ENCODE measurements around the gene CHST11.

CHST11 gene

GRCh38 chr12:104456417-104456949, at the start of gene CHST11:
Gene CHST11 (plus strand): TSS chr12:104456948.
- peak; percentile 95 for DNase-seq

DNA sequence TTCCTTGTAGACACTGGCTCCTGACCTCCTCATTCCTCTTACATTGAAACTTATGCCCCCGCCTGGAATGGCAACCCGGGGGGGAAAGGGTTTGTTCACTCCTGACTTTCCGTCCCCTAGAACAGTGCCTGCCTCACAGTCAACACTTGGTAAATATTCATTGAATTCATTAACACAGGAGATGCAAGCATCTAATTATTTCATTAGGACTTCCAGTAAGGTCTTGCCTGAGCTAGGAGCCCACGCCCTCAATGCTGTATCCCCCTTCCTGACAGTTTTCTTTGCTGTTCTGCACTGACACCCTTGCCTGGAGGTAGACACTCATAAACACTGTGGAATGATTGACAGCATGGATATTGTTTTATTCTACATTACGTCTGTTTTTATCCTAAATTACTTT, 49.3 kb upstream of the CHST11 start:
- DNase-seq: no peak

DNA sequence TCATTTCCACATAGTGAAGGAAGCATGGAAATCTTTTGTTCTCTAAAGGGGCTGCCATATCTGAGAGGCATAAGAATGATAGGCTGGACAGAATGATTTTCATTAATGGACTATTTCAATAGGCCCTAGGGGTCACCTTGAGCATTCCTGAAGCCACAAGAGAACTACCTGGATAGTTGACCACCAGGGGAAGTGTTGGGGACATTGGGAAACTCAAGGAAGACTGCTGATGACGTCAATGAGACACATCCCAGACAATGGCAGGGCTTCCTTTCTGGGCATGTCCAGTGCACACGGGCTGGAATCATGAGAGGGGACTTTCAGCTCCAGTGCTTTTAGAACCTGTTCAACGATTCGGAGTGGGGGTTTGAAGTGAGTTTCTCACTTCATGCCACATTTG, 48.8 kb upstream of the CHST11 start:
- DNase-seq: no peak

DNA sequence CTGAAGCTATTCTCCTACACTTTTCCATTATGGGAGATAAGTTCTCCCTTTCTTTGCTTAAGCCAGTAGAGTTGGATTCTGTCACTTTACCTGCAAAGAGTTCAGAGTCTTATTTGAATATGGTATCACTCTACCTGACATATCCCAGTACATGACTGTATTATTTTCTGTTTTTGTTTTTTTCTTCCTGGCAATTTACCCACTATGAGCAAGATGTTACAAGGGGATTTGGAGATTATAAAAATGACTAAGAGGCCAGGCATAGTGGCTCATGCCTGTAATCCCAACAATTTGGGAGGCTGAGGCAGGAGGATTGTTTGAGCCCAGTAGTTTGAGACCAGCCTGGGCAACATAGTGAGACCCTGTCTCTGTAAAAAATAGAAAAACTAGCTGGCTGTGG, 46.4 kb upstream of the CHST11 start:
- no peak for DNase-seq

GRCh38 chr12:104410786-104411185, 46.0 kb upstream of the CHST11 start:
- DNase-seq: no peak

- peak; percentile 12 for DNase-seq
These were observed 44.7 kb upstream of the CHST11 start for GRCh38 chr12:104411826-104412641.

DNA sequence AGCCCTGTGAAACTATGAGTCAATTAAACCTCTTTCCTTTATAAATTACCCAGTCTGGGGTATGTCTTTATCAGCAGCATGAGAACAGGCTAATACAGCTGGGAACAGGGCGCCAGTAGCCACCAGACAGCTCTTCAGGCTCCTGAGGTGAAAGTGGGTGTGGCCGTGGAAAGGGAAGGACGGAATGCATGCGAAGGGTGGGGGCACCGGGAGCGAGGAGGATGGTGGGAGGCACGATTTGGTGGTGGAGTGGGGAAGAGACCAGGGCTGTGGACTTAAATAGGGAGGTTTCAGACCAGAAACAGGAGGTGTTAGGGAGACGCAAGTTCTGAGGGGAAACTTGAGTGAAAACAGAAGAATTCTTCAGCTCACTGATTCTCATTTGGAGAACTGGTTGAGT, 44.1 kb upstream of the CHST11 start:
- DNase-seq: no peak

DNA sequence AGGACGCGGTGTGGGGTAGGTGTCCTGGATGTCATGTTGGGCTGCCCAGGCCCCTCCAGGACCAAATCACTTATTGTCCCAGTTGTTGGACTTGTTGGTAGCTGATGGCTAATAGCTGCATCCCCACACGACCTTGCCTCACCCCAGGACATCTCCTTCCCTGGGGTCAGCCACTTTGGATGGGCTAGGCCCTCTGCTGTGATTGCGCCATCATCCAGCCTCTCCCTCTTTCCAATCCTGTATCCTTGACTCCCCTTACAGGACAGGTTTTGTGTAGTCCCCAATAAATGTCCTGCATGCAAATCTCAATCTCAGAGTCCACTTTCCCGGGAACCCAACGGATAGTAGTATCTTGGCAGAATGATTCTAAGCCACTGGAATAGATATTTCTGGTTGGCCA, 43.4 kb upstream of the CHST11 start:
- no peak for DNase-seq

DNA sequence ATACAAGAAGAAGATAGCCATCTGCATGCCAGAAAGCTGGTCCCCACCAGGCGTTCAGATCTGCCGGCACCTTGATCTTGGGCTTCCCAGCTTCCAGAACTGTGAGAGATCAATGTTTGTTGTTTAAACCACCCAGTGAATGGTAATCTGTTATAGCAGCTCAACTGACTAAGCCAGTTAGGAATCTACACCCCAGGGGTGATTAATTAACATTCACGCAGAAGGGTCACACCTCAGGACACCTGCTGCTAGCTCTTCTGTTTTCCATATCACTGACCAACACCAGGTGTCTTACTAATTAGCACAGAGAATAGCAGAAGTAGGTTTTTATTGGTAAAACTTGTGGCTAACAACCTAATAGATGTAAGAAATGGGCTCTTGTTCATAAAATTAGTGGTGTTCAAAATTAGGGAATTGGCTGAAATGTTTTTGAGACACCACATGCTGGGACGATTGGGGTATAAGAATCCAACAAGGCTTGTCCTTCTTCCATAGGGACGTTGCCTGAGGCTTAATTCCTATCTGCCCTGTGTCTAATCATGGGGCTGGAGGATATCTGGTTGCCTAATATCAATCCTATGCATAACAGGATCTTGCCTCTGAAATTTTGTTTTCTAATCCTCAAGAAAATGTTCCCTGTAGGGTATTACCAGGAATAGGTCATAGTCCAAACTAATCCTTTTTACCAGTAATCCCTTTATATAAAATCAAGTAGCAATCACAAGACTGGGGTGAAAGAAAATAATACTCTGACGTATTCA, 42.0 kb upstream of the CHST11 start:
- no peak for DNase-seq

- no peak for DNase-seq
These were observed 41.3 kb upstream of the CHST11 start for GRCh38 chr12:104415342-104415980.

GRCh38 chr12:104416136-104416535, 40.6 kb upstream of the CHST11 start:
- DNase-seq: no peak

DNA sequence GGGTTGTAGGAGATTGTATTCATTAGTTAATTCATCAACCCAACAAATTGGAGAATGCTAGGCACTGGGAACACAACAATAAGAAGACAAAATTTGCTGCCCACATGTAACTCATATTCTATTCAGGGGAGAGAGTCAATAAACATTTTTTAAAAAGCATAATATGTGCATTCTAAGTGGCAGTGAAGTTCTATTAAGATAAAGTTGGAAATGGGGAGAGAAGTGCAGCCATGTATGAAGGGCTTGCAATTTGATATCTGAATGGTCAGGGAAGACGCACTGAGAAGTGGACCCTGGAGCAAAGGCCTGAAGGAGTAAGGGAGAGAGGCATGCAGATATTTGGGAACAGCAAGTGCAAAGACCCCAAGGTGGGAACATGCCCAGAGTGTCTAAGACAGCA, 40.2 kb upstream of the CHST11 start:
- DNase-seq: no peak

GRCh38 chr12:104419717-104420116, 37.0 kb upstream of the CHST11 start:
- DNase-seq: no peak

DNA sequence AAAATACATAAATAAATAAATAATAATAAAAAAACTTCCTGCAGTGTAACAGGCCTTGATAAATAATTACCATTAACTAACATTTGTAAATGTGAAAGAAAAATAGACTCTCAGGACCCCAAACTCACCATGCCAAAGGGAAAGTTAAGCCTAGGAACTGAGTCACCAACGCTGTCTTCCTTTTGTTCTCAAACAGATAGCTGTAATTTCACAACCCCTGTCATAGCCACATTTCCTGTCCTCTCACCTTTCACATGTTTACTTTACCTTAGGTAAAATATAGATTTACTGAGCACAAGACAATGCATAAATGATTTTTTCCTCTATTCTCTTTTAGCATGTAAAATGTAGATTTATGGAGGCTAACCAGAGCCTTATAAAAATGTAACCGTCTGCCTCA, 35.9 kb upstream of the CHST11 start:
- DNase-seq: no peak

DNA sequence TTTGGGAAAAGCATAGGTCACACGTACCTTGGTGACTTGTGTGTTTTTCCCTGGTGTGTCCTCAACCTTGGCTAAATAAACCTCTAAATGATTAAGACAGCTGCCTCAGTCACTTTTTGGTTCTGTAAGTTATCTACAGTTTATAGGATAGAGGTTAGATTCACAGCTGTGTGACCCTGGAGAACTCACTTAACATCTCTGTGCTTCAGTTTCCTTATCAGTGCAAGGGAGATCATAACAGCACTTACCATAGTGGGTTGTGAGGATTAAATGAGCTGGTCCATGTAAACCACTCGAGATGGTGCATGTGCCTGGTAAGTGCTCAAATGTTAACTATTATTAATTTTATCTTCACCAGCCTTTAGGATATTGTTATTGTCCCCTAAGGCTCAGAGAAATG, 35.4 kb upstream of the CHST11 start:
- DNase-seq: no peak

DNA sequence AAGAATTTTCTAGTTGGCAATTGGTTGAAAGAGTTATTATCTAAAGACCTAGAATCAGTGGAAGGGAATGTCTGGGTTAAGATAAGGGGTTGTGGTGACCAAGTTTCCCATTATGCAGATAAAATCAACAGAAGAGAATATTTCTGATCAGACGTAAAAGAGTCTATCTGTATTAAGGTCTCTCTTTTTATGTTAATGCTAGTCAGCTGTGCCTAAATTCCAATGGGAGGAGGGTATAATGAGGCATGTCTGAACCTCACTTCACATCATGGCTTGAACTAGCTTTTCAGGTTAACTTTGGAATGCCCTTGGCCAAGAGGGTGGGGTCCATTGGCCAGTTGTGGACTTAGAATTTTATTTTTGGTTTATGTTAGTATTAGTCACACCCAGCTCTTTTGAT, 34.3 kb upstream of the CHST11 start:
- no peak for DNase-seq

- DNase-seq: no peak
These were observed 33.5 kb upstream of the CHST11 start for GRCh38 chr12:104423273-104423672.

DNA sequence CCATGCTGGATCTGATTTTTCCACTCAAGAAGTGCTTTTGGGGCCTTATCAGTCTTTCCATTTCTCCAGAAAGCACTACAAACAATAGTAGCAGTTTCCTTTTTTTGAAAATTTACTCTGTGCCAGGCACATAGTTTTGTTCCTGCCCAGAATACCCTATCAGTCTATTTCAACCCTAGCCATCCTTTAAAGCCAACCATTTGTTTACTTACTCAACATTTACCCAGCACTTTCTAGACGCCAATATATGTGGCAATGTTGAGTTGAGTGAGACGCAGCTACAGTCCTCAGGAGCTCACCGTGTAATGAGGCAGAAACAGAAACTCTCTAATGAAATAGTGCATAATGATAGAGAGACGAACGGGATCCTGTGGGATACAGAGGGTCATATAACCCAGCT, 32.9 kb upstream of the CHST11 start:
- no peak for DNase-seq

- no peak for DNase-seq
These were observed 31.8 kb upstream of the CHST11 start for GRCh38 chr12:104424955-104425354.

DNA sequence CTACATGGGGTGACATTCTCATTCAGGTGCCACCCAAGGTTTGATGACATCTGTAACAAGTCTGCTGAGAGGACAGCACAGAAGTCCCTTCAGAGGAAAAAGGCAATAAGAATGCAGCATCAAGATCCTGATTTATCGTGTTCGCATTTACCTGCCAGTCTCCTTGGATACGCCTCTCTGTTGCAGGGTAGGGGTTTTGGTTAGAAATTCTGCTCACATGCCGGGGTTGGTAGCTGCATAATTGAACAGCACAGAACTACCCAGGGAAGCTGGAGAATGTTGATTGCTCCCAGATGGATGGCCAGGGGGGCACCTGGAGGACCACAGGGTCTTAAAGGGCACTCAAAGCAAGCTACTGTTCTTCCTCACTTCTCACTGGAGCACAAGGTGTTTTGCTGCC, 31.1 kb upstream of the CHST11 start:
- DNase-seq: no peak

- no peak for DNase-seq
These were observed 29.7 kb upstream of the CHST11 start for GRCh38 chr12:104426926-104427546.

- no peak for DNase-seq
These were observed 29.2 kb upstream of the CHST11 start for GRCh38 chr12:104427547-104427938.

DNA sequence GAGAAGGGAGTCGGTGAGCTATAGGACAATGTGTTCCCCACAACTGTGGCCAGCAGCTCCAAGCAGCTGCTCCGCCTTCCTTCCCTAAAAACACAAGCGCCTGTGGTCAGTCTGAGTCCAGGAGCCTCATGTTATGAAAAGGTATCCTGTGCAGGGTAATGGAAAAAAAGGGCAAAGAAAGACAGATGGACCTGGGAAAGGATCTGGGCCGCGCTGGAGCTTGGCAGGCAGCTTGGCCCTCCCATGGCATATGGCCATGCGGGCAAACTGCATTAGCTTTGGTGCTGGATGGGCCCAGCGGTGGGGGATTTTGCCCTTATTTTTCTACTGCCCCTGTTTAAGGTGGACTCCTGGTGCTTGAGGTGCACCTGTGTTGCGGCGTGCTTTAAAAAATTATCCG, 23.7 kb upstream of the CHST11 start:
- no peak for DNase-seq

Measured in suppressor macrophage treated with lipopolysaccharide for 4 hours (primary cell).